GM23248 (cell line): ENCODE results near the gene INCENP. TPM values are rescaled to one million over a fixed set of nuclear protein-coding genes. Genes with fewer than 3 reads are reported as not detected.

Experiments
- DNase-seq: peaks from one replicate; pipeline ENCODE4 v3.0.0-alpha.2; 2015
- H2AFZ ChIP-seq: fragments of 200-600 bp; sonication (generic); 2 replicates; pipeline ENCODE4 v1.6.1; 2016; ENCODE audit warnings: antibody characterized with exemption
- H3F3A ChIP-seq: fragments of 200-600 bp; sonication (generic); 2 replicates; pipeline ENCODE4 v1.6.1; 2016; ENCODE audit warnings: mild to moderate bottlenecking, antibody characterized with exemption, mixed run types; ENCODE audit not compliant: insufficient read depth
- H3K27ac ChIP-seq: fragments of 200-600 bp; sonication (generic); 2 replicates; pipeline ENCODE4 v1.5.1; 2016; ENCODE audit warnings: mild to moderate bottlenecking
- H3K27me3 ChIP-seq: fragments of 200-600 bp; sonication (generic); replicated peaks from 2 replicates; pipeline ENCODE4 v1.6.1; 2016; ENCODE audit warnings: mild to moderate bottlenecking; ENCODE audit not compliant: insufficient read depth
- H3K36me3 ChIP-seq: fragments of 200-600 bp; sonication (generic); 2 replicates; pipeline ENCODE4 v1.6.1; 2016; ENCODE audit warnings: low read depth, mild to moderate bottlenecking
- H3K4me1 ChIP-seq: fragments of 200-600 bp; sonication (generic); 2 replicates; pipeline ENCODE4 v1.6.1; 2016; ENCODE audit warnings: mild to moderate bottlenecking; ENCODE audit not compliant: insufficient read depth
- H3K4me2 ChIP-seq: fragments of 200-600 bp; sonication (generic); one replicate; pipeline ENCODE4 v1.6.1; 2016; ENCODE audit warnings: mild to moderate bottlenecking; ENCODE audit not compliant: unreplicated experiment
- H3K4me3 ChIP-seq: fragments of 200-600 bp; sonication (generic); 2 replicates; pipeline ENCODE4 v1.5.1; 2016; ENCODE audit warnings: mild to moderate bottlenecking
- H3K79me2 ChIP-seq: fragments of 200-600 bp; sonication (generic); 2 replicates; pipeline ENCODE4 v1.6.1; 2016; ENCODE audit warnings: mild to moderate bottlenecking; ENCODE audit not compliant: insufficient read depth
- H3K9ac ChIP-seq: fragments of 200-600 bp; sonication (generic); 2 replicates; pipeline ENCODE4 v1.6.1; 2016; ENCODE audit warnings: mild to moderate bottlenecking
- H3K9me2 ChIP-seq: fragments of 200-600 bp; sonication (generic); 2 replicates; pipeline ENCODE4 v1.6.1; 2016; ENCODE audit warnings: mixed run types, mild to moderate bottlenecking, moderate library complexity; ENCODE audit not compliant: insufficient read depth
- H3K9me3 ChIP-seq: fragments of 200-600 bp; sonication (generic); one replicate; pipeline ENCODE4 v1.6.1; 2017; ENCODE audit warnings: low read depth
- H4K20me1 ChIP-seq: fragments of 200-600 bp; sonication (generic); 2 replicates; pipeline ENCODE4 v1.6.0; 2016; ENCODE audit not compliant: insufficient read depth
- EZH2 ChIP-seq: fragments of 200-600 bp; sonication (generic); IDR thresholded peaks from 2 replicates; pipeline ENCODE4 v1.6.1; 2018; ENCODE audit warnings: antibody characterized with exemption, mild to moderate bottlenecking; ENCODE audit not compliant: insufficient read depth, poor library complexity, severe bottlenecking
- EZH2phosphoT487 ChIP-seq: fragments of 200-600 bp; sonication (generic); IDR thresholded peaks from 2 replicates; pipeline ENCODE4 v1.6.1; 2018; ENCODE audit warnings: antibody characterized with exemption, moderate library complexity, mild to moderate bottlenecking, low read depth; ENCODE audit not compliant: insufficient read depth
- WGBS, 2 experiments: methylation state at CpG; one replicate each; pipeline ENCODE4 v1.1.6; 2015 to 2017; ENCODE audit warnings: low lambda C conversion rate in 2 of 2, low coverage in 1 of 2; ENCODE audit errors: missing lambda C conversion rate in 2 of 2; 5-methylcytosine and 5-hydroxymethylcytosine counted together
- in situ Hi-C: fragments of 300-500 bp; cut with MboI; formaldehyde crosslinking; loops from 2 replicates; pipeline ENCODE4 v1.15.0; 2020
- polyA plus RNA-seq: library from polyadenylated mRNA; unstranded; fragments of >200 nt; fragmentation: Nextera tagmentation; extraction: Ambion mirVana; gene quantifications from 2 replicates; pipeline ENCODE4 v1.2.1, GENCODE V29; 2016
- total RNA-seq: library from RNA; depleted of rRNA; stranded (reverse); fragments of >200 nt; shearing (Covaris generic); gene quantifications from 2 replicates; pipeline ENCODE4 v1.2.3, GENCODE V29; 2014

The INCENP gene
- total and polyA plus RNA-seq, 2 experiments from 2014 or later = 5.1 to 16.0 TPM

DNA sequence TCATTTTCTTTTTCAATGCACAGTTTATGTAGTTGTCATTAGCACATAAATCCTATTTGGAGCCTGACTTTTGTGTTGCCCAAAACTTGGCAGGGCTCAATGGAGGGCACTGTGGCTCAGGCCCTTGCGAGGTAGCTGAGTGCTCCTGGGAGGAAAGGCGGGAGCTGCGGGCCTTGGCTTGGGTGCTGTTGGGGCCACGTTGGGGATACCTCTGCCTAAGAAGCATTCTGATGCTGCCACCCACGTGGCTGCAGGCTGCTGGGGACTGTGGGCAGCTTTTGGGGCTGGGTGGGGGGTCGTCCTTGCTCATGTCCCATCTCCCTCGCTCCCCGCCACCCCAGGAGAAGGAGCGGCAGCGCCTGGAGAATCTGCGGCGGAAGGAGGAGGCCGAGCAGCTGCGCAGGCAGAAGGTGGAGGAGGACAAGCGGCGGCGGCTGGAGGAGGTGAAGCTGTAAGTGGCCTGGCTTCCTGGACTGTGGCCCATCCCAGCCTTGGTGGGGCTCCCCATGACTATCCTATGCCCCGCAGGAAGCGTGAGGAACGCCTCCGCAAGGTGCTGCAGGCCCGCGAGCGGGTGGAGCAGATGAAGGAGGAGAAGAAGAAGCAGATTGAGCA lies 20.9 kb downstream of the INCENP start:
- no peak overlapping the region for H3K9ac ChIP-seq
- H3K4me2 ChIP-seq = no peak overlapping the region
- H4K20me1 ChIP-seq = no peaks in the 10 kb centered on the region
- no peaks in the 10 kb centered on the region for H3K36me3 ChIP-seq
- 93 to 94% methylated on average over 21 to 24 of the region's 24 CpGs for WGBS, 2 experiments
- no peaks in the 10 kb centered on the region for H3K4me1 ChIP-seq
- H3K27ac ChIP-seq = no peak overlapping the region
- H3F3A ChIP-seq = no peaks in the 10 kb centered on the region
- DNase-seq = no peak
- no peaks in the 10 kb centered on the region for H3K79me2 ChIP-seq
- in situ Hi-C loops = no loop called here
- H3K9me3 ChIP-seq = no peaks in the 10 kb centered on the region
- H3K27me3 ChIP-seq = no peaks in the 10 kb centered on the region
- no peaks in the 10 kb centered on the region for H3K9me2 ChIP-seq
- H3K4me3 ChIP-seq = no peak overlapping the region
- TF ChIP-seq EZH2phosphoT487 (no peak), EZH2 (no peak)
- H2AFZ ChIP-seq = no peak overlapping the region

DNA sequence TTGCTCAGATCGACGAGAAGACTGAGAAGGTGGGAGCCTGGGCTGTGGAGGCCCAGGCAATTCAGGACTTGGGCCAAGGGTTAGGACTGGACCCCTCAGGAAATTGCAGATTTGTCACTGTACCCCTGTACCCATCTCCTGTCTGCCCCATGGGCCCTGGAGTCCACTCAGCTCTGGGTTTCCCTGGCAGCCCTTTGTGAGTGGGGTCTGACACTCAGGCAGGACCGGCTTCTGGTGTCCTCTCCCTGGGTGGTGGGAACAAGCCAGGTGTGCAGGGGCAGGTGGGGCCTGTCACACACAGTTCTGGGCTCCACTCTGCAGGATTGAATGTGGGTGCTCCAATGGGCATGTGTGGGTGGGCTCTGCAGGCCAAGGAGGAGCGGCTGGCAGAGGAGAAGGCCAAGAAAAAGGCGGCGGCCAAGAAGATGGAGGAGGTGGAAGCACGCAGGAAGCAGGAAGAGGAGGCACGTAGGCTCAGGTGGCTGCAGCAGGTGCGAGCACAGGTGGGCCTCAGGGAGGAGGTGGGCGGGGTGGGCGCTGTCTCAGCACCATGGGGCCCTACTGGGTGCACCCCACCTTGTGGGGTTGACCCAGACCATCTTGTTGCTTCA lies 21.6 kb downstream of the INCENP start:
- H4K20me1 ChIP-seq = no peaks in the 10 kb centered on the region
- no peak overlapping the region for H2AFZ ChIP-seq
- WGBS, 2 experiments = 97 to 100% methylated on average over 11 of the region's 11 CpGs
- no peaks in the 10 kb centered on the region for H3K4me1 ChIP-seq
- no peak for DNase-seq
- H3K36me3 ChIP-seq = no peaks in the 10 kb centered on the region
- in situ Hi-C loops = no loop called here
- H3K27me3 ChIP-seq = no peaks in the 10 kb centered on the region
- H3K4me2 ChIP-seq = no peak overlapping the region
- no peak overlapping the region for H3K4me3 ChIP-seq
- H3K9me2 ChIP-seq = no peaks in the 10 kb centered on the region
- H3K9me3 ChIP-seq = no peaks in the 10 kb centered on the region
- H3K79me2 ChIP-seq = no peaks in the 10 kb centered on the region
- no peak overlapping the region for H3K27ac ChIP-seq
- TF ChIP-seq EZH2phosphoT487 (no peak), EZH2 (no peak)
- H3F3A ChIP-seq = no peaks in the 10 kb centered on the region
- no peak overlapping the region for H3K9ac ChIP-seq

DNA sequence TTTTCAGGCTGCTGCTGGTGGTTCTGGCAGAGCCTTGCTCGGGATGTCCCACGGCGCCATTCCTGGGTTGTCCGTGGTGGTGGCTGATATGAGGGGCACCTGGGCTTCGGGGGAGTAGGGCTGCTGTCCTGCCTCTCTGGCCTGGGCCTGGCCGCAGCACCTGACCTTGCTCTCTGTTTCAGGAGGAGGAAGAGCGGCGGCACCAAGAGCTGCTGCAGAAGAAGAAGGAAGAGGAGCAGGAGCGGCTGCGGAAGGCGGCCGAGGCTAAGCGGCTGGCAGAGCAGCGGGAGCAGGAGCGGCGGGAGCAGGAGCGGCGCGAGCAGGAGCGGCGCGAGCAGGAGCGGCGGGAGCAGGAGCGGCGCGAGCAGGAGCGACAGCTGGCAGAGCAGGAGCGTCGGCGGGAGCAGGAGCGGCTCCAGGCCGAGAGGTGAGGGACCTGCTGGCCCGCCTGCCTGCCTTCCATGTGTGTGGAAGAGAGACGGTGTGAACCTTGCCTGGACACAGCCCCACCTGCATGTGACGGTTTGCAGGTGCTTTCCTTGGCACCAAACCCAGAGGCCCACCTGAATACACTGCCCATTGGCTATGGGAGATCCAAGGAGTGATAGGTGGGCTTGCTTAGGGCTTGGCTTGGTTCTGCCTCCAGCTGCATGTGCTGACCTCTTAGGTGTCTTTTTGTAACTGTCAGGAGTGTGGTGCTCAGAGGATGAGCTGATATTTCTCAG lies 22.8 kb downstream of the INCENP start:
- Histone ChIP-seq H3K79me2 (no peaks in the 10 kb centered on the region), H4K20me1 (no peaks in the 10 kb centered on the region), H3K4me2 (no peak overlapping the region), H3K9ac (no peak overlapping the region), H3K27me3 (no peaks in the 10 kb centered on the region), H3K36me3 (no peaks in the 10 kb centered on the region), H3K27ac (no peak overlapping the region), H3K9me2 (no peaks in the 10 kb centered on the region), H3K4me3 (no peak overlapping the region), H3K4me1 (no peaks in the 10 kb centered on the region), H3K9me3 (no peaks in the 10 kb centered on the region), H2AFZ (no peak overlapping the region), H3F3A (no peaks in the 10 kb centered on the region)
- 95% methylated on average over 26 to 36 of the region's 36 CpGs for WGBS, 2 experiments
- TF ChIP-seq EZH2phosphoT487 = no peak
- DNase-seq = no peak
- in situ Hi-C loops = no loop called here

GRCh38 chr11:62147545-62147944 lies 23.7 kb downstream of the INCENP start:
- Histone ChIP-seq H3K9me3 (no peaks in the 10 kb centered on the region), H2AFZ (no peak overlapping the region), H3K4me3 (no peak overlapping the region), H3F3A (no peaks in the 10 kb centered on the region), H3K4me1 (no peaks in the 10 kb centered on the region), H3K4me2 (no peak overlapping the region), H4K20me1 (no peaks in the 10 kb centered on the region), H3K27ac (no peak overlapping the region), H3K36me3 (no peaks in the 10 kb centered on the region), H3K9me2 (no peaks in the 10 kb centered on the region), H3K9ac (no peak overlapping the region), H3K27me3 (no peaks in the 10 kb centered on the region), H3K79me2 (no peaks in the 10 kb centered on the region)
- no peak for DNase-seq
- WGBS, 2 experiments = 95 to 96% methylated on average over 12 of the region's 12 CpGs
- in situ Hi-C loops = no loop called here
- TF ChIP-seq EZH2phosphoT487 (no peak), EZH2 (no peak)
